ENCODE measurements around the gene ATRX.
"Not testable (repeated sequence)": the region's sequence is repeated elsewhere in the genome, so short reads cannot be mapped to it uniquely, and the experiment has no call there.

The ATRX gene

DNA sequence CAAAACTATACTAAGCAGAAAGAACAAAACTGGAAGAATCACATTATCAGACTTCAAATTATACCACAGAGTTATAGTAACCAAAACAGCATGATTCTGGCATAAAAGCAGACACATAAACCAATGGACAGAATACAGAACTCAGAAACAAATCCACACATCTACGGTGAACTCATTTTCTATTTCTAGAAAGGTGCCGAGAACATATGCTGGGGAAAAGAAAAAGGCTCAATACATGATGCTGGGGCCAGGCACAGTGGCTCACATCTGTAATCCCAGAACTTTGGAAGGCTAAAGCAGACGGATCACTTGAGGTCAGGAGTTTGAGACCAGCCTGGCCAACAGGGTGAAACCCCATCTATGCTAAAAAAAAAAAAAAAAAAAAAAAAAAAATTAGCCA, 52.7 kb downstream of the ATRX start:
- no peak for DNase-seq

- DNase-seq = no peak
Measured at GRCh38 chrX:77731821-77732419, 54.1 kb downstream of the ATRX start.

DNA sequence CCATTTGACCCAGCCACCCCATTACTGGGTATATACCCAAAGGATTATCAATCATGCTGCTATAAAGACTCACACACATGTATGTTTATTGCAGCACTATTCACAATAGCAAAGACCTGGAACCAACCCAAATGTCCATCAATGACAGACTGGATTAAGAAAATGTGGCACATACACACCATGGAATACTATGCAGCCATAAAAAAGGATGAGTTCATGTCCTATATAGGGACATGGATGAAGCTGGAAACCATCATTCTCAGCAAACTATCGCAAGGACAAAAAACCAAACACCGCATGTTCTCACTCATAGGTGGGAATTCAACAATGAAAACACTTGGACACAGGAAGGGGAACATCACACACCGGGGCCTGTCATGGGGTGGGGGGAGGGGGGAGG, 59.9 kb downstream of the ATRX start:
- DNase-seq = not testable (repeated sequence)

DNA sequence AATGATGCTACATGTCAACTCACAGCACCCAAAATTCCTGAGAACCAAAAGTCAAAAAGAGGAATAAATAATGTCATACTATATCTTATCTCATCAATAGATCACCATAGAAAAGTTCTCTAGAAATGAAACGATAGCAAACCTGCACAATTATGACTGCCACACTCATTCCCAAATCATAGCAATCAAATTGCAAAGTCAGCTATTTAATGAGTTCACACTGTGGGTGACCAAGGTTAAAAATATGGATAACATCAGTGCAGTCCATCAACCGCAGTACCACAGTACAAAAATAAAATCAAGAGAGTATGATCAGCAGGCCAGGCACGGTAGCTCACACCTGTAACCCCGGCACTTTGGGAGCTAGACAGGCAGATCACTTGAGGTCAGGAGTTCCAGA, 62.3 kb downstream of the ATRX start:
- DNase-seq = no peak

GRCh38 chrX:77719388-77719787, 66.6 kb downstream of the ATRX start:
- no peak for DNase-seq

DNA sequence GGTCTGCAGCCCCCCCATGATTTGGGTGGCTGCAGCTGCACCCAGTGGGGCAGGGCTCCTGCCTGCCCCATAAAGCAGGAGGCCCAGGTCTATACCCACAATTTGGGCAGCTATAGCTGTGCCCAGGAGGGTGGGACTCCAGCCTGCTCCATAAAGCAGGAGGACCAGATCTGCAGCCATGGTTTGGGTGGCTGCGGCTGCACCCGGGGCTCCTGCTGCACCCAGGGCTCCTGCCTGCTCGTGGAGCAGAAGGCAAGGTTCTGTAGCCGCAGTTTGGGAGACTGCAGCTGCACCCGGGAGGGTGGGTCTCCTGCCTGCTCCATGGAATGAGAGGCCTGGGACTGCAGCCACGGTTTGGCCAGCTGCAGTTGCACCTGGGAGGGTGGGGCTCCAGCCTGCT, 81.1 kb downstream of the ATRX start:
- DNase-seq = no peak

GRCh38 chrX:77698242-77698641, 87.8 kb downstream of the ATRX start:
- DNase-seq = no peak

GRCh38 chrX:77694491-77694890, 91.5 kb downstream of the ATRX start:
- DNase-seq = no peak

DNA sequence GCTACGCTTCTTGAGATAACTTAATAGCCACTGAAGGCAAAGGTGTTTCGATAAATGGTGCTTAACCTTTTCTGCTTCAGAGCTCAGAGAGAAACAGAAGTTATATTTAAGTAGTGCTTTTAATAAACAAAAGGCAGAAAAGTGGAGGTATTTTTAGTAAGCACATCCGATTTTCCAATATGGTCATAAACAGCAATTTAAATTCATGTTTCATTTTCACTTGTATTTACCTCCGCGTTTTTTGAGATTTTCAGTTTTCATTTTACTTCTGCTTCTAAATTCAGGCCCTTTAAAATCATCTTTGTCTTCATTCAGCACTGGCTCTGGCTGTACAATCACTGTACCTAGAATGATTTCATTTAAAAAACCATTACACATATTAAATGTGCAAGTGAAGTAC, 92.4 kb downstream of the ATRX start:
- no peak for DNase-seq

DNA sequence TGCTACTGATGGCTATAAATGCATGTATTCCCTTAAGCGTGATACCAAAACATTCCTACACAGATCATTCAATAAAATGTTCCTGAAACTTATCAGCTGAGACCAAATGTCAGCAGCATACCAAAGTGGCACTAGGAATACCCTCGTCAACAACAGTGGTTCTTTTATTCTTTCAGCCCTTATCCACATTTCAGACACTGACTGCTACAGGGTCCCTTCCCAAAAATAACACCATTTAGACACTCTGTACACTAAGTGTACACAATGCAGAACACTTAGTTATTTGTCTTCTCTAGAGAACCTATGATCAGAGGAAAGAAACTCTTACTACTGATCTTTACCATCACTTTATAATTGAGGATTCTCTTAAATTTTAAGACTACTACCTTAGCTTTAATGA, 94.1 kb downstream of the ATRX start:
- no peak for DNase-seq

DNA sequence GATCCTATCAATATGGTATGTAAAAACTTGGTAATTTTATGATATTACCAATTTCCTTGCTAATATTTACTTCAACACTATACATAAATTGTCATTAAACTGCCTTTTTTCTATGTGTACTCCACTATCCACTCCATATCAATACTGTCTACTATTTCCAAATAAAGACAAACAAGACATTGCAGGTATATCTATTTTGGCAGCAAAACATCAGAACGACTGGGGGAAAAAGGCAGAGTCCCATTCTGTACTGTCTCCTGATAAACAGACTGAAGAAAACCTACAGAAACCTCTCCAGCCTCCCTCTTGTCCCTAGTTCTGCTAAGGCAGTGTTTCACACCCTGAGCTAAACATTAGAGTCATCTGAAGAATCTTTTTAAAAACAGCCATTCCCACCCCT, 96.6 kb downstream of the ATRX start:
- DNase-seq = no peak

- not testable (repeated sequence) for DNase-seq
Measured at GRCh38 chrX:77685683-77686082, 100.3 kb downstream of the ATRX start.

DNA sequence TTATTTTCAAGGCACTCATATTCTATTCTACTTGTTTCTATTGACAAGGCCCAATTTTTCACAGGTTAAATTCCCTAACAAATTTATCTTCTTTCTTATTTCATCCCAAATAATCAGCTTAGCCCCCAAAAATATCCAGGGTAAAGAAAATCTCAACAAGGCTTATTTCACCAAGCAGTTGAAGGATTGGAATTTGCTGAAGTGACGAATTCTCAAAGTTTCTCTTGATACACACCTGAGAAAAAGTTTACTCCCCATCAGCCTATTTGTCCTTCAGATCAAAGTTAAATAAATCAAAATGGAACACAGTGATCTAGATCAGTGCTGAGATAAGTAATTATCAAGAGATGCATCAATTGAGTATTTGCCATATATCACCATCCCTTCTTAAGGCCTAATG, 106.9 kb downstream of the ATRX start:
- no peak for DNase-seq

DNA sequence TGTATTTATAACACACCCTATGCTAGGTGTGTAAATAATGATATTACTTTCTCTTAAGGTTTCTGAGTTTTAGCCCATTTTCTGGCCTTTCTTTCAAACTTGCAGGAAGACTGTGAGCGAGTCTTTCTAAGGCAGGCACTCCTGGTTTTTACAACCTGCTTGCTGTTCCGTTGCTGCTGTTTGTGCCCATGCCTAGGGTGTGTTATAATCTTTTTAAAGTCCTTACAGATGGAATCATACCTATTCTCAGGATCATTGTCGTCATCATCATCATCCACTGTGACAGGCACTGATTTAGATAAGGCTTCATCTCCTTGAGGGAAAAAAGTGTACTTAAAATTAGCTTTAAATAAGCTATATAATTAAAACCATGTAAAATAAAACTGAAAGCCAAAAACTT, 110.0 kb downstream of the ATRX start:
- no peak for DNase-seq

- no peak for DNase-seq
Measured at GRCh38 chrX:77668391-77669237, 117.4 kb downstream of the ATRX start.

- DNase-seq = no peak
Measured at GRCh38 chrX:77658886-77659285, 127.1 kb downstream of the ATRX start.

DNA sequence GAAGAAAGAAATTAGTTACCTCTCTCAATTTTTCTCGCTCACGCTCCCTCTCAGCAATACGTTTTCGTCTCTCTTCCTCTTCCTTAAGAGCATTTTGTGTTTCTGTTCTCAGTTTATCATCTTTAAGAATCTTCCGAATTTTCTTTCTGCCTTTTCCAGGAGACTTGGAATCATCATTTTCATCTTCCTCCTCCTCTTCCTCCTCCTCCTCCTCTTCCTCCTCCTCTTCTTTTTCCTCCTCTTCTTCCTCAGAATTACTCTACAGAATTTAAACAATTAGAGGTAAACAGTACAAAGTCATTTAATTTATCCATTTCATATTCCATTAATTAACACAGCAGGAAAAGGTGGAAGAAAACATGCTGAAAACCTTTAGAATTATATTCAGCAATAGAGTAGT, 133.9 kb downstream of the ATRX start:
- no peak for DNase-seq

GRCh38 chrX:77640702-77641101, 145.3 kb downstream of the ATRX start:
- DNase-seq = no peak

DNA sequence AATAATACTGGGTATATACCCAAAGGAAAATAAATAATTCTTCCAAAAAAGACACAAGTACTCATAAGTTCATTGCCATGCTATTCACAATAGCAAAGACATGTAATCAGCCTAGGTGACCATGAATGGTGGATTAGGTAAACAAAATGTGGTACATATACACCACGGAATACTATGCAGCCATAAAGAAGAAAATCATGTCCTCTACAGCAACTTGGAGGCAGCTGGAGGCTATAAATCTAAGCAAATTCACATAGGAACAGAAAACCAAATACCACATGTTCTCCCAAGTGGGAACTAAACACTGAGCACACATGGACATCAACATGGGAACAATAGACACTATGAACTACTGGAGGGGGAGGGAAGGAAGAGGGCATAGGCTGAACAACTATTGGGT, 146.2 kb downstream of the ATRX start:
- DNase-seq = no peak

- no peak for DNase-seq
Measured at GRCh38 chrX:77638397-77638796, 147.6 kb downstream of the ATRX start.

- no peak for DNase-seq
Measured at GRCh38 chrX:77635373-77635772, 150.6 kb downstream of the ATRX start.

DNA sequence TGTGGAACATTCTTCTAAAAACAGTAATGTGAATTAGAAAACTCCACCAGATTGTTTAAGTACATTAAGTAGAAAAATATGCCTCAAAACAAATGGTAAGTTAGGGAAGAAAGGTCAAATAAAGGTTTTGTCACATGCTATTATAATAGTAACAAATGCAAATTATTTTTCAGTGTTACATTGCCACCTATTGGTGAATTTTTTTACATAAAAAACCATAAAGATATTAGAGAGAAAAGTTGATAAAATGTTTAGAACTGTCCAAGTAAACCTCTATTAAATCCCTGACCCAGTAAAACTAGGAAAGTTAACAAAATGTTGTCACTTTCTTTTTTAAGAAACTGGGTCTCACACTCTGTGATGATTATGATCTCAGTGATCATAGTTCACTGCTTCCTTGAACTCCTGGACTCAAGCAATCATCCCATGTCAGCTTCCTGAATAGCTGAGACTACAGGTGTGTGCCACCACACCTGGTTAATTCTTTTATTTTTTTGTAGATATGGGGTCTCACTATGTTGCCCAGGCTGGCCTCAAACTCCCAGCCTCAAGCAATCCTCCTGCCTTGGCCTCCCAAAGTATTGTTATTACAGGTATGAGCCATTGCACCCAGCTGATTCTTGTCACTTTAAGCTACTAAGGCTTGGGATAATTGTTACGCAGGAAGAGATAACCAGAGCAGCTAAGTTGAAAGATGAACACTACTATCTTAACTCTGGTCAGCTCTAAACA, 157.6 kb downstream of the ATRX start:
- DNase-seq = no peak

DNA sequence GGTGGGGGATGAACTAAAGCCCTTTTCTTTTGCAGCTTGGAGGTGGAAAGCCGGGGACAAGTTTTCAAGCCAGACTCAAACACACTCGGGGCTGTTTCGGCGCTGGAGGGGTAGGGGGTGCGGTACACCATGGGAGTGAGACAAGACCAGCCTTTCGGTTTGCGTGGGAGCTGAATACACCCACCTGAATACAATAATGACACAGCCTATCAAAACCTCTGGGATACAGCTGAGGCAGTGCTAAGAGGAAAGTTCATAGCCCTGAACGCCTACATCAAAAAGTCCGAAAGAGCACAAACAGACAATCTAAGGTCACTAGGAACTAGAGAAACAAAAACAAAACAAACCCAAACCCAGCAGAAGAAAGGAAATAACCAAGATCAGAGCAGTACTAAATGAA, 163.3 kb downstream of the ATRX start:
- no peak for DNase-seq

GRCh38 chrX:77622233-77622632, 163.8 kb downstream of the ATRX start:
- no peak for DNase-seq
